Superior temporal gyrus (tissue), 1 donor: ENCODE measurements around the gene PERM1.
"Not testable (repeated sequence)": the region's sequence is repeated elsewhere in the genome, so short reads cannot be mapped to it uniquely, and the experiment has no call there.

Experiments
- DNase-seq: peaks from one replicate; pipeline ENCODE4 v3.0.0-alpha.2; 2016; ENCODE audit errors: extremely low spot score

PERM1 gene

DNA sequence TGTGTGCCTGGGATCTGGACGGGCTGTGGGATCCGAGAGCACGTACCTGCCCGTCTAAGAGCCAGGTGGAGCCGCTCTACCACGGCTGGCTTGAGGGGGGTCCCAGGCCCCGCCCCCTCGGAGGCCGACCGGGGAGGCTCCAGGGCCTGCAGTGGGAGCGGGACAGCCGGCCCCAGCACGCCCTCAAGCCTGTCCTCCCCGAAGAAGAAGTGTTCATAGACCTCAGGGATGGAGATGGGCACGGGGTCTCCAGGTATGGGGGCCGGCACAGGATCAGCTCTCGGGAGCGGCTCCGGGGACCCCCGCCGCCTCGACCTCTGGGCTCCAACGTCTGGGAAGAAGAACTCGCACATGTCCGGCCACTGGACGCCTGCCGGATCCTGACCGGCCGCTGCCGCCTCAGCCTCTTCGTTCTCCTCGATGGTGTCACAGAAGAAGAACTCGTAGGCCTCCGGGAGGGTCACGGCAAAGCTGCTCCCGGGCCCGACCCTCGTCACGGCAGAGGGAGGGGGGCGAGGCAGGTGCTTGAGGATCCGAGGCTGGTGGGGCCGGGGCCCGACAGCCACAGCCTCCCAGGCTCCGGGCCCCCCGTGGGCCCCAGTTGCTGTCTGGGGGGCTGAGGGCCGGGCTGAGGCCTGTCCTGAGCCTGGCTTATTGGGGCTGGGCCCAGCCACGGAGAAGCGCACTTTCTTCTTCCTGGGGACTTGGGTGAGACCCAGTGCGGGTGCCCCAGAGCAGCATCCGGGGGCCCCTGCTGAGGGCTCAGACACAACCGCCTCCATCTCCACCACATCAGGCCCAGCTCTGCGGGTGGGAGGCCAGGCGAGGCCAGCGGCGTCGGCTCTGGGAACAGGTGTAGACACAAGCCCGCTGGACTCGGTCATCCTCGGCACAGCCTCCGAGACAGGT, 2.8 kb downstream of the PERM1 start:
- no peak for DNase-seq

- no peak for DNase-seq
Measured at GRCh38 chr1:978069-978834, 3.6 kb downstream of the PERM1 start.

DNA sequence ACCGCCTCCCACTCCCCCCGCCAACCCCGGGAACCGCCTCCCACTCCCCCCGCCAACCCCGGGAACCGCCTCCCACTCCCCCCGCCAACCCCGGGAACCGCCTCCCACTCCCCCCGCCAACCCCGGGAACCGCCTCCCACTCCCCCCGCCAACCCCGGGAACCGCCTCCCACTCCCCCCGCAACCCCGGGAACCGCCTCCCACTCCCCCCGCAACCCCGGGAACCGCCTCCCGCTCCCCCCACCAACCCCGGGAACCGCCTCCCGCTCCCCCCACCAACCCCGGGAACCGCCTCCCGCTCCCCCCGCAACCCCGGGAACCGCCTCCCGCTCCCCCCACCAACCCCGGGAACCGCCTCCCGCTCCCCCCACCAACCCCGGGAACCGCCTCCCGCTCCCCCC, 5.1 kb downstream of the PERM1 start:
- not testable (repeated sequence) for DNase-seq

DNA sequence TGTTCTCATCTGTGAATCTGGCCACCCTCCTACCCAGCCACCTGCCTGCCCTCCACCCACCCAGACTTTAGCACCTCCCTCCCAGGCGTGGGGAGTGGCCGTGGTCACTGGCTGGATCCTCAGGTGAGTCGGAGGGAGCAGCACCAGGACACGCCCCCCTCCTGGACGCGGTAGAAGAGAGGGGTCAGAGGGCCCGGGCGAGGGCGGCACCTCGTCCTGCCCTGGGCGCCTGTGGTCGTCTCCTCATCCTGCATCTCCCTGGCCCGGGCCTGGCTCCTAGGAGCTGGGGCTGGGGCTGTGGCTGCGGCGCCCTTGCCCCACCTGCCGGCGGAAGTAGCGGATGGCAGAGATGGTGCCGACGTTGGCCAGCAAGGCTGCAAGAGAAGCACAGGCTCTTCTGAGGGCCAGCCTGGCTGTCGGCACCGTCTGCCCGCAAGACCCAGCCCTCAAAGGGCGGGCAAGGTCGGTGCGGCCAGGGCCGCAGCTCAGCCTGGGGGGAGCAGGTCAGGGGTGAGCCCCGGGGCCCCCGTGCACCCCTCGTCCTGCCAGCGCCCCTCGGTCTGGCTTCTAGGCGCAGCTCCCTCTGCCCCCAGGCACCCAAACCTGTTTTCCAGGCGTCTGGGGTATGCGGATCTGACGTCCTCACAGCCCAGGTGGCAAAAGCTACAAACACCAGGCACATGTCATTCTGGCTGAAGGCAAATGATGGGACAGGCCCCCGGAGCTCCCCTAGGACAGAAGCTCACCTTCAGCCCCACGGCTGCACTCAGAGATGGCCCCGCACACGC, 5.8 kb downstream of the PERM1 start:
- DNase-seq = no peak

DNA sequence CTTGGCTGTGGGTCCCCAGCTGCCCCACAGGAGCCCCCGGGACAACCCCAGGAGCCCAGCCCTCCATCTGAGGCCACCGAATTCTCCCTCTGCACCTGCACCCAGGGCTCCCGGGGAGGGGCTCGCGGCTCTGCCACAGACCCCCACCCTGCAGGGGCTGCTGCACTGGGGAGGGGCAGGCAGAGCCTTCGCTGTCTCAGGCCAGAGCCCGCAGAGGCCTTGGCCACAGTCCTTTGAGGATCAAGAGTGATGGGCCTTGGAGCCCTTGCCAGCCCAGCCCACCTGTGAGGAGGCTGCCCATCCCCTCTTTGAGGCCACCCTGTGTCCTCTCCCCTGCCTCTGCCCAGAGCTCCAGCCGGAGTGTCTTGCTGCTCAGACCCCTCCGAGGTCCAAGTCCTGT, 6.5 kb downstream of the PERM1 start:
- DNase-seq = no peak

DNA sequence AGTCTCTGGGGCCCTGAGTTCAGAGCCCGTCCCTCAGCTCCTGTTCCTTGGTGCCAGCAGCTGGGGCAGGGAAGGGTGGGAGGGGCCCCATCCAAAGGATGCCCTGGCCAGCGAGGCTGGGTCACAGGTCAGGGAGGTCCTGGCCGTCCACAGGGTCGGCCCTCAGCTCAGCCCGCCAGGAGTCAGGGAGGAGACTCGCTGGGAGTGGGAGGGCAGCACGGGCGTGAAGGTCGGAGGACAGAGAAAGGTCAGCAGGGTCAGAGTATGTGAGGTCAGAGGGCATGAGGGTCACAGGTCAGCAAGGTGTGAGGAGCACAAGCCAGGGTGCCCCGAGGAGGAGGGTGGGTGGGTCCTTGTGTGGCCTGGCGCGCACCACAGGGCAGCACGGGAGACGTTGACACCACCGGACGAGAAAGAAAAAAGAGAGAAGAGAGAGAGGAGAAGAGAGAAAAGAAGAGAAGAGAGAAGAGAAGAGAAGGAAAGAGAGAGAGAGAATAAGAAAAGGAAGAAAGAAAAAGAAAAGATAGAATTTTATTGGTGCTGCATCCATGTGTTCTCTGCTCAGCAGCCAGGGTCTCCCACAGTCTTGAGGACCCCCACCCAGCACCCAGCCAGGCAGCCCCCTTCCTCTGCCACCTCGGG, 7.1 kb downstream of the PERM1 start:
- DNase-seq = no peak

- DNase-seq = no peak
Measured at GRCh38 chr1:974293-974640, 7.6 kb downstream of the PERM1 start.

- DNase-seq = no peak
Measured at GRCh38 chr1:973459-974292, 8.2 kb downstream of the PERM1 start.

- DNase-seq = no peak
Measured at GRCh38 chr1:972726-973458, 9.0 kb downstream of the PERM1 start.

GRCh38 chr1:971751-972506, 10.0 kb downstream of the PERM1 start:
- DNase-seq = no peak

DNA sequence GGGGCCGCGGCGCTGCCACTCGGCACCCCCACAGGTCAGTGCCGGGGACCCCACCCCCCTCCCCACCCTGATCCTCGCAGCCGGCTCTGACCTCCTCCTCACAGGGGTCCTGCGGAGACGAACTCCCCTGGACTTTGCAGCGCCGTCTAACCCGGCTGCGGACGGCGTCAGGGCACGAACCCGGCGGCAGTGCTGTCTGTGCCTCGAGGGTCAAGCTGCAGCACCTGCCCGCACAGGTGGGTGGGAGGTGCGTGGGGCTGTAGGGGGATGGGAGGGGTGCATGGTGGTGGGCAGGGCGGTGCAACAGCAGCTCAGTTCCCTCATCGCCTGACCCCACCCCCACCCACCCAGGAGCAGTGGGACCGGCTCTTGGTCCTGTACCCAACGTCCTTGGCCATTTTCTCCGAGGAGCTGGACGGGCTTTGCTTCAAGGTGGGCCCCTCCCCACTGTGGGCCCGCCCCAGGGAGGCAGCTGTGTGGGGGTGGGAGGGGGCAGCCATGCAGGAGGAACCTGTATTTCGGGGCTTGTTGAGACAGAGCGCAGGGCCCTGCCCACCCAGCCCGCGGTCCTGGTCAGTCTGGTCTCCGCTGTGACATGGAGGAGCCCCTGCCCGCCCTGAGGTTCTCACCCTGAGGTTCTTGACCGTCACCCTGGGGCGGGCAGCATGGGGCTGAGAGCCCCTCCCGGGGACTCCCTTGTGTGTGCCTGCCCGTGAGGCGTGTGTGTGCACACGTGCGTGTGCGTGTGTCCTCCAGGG, 10.7 kb downstream of the PERM1 start:
- DNase-seq = no peak

GRCh38 chr1:970242-970972, 11.5 kb downstream of the PERM1 start:
- DNase-seq = no peak

DNA sequence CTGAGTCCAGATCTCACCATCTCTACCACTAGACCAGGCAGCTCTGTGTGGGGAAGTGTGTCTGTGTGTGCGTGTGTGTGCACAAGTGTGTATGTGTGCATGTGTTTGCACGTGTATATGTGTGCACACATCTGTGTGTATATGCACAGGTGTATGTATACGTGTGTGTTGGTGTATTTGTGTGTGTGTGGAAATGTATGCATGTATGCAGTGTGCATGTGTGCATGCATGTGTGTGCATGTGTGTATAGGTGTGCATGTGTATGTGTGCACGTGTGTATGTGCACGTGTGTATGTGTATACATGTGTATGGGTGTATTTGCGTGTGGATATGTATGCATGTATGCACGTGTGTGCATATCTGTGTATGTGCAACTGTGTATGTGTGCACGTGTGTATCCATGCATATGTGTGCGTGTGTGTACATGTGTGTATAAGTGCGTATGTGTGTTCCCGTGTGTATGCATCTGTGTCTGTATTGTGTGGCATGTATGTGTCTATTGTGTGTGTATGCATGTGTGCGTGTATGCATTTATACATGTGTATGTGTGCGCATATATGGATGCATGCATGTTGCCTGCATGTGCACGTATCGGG, 12.5 kb downstream of the PERM1 start:
- no peak for DNase-seq

GRCh38 chr1:967466-968343, 14.2 kb downstream of the PERM1 start:
- no peak for DNase-seq

DNA sequence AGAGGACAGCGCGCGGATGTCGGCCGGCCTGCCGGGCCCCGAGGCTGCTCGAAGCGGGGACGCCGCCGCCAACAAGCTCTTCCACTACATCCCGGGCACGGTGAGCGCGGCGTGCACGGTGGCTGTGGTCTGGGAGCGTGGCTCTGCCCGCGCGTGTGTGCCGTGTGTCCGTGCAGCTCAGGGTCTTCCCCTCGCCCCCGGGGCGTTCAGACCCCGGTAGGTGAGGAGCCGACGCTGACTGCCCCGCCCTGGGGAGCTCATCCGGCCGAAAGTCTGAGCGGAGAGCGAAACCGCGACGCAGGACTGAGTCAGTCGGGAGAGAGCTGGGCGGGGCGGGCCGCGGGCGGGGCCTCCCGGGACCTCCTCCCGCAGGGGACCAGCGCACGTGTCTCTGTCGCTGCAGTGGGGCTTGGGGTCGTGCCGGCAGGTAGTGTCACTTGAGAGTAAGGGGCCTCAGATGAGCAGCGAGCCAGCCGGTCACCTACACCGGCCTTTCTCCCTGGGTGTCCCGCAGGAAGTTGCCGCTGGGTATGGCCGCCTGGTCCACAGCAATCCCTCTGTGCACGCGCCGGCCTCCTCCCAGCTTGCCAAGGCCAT, 15.1 kb downstream of the PERM1 start:
- no peak for DNase-seq

DNA sequence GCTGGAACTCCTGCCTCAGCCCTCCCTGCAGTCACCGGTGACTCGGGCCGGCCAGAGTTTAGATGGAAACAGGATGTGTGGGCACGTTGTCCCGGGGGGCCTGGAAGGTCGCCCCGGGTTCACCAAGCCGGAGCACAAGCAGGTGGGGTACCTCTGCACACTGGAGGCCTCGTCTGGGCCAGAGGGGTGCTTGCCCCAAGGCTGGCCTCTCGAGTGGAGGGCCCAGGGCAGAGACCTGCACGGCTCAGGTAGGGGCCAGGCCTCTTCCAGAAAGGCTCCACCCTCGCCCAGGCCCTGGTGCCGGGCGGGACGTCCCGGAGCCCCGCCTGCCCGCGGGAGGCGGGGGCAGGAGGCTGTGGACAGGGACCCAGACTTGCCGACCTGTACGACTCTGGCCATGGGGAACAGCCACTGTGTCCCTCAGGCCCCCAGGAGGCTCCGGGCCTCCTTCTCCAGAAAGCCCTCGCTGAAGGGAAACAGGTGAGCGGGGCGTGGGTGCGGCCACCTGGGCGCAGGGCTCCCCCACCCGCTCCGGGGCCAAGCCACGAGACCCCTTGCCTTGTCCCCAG, 15.7 kb downstream of the PERM1 start, which contains the start of gene PLEKHN1:
PLEKHN1 (plus strand) TSS at position 348 of the 569 bp plus-strand sequence; CDS start at position 398, 50 bp downstream.
- DNase-seq = no peak
